Colonic mucosa (tissue), 4 donors: Measurements from ENCODE around the gene PHKG2. TPM values are rescaled to one million over a fixed set of nuclear protein-coding genes. Genes with fewer than 3 reads are reported as not detected.
"Not testable (repeated sequence)": the region's sequence is repeated elsewhere in the genome, so short reads cannot be mapped to it uniquely, and the experiment has no call there.

Experiments used
- DNase-seq: peaks from one replicate; pipeline ENCODE4 v3.0.0-alpha.2; 2020
- H3K27ac ChIP-seq: fragments of 200-600 bp; one replicate; pipeline ENCODE4 v1.8.0; 2021
- H3K27me3 ChIP-seq: fragments of 200-600 bp; one replicate; pipeline ENCODE4 v1.8.0; 2021
- H3K36me3 ChIP-seq: fragments of 200-600 bp; one replicate; pipeline ENCODE4 v1.8.0; 2021
- H3K4me1 ChIP-seq: fragments of 200-600 bp; one replicate; pipeline ENCODE4 v1.8.0; 2021; ENCODE audit warnings: mild to moderate bottlenecking
- H3K4me3 ChIP-seq: fragments of 200-600 bp; one replicate; pipeline ENCODE4 v1.8.0; 2021
- H3K9ac ChIP-seq, 2 donors: one replicate each; pipeline ENCODE4 v1.7.0; 2013; ENCODE audit warnings: control low read depth in 2 of 2, low read depth in 2 of 2, low read length in 2 of 2
- H3K9me3 ChIP-seq: fragments of 200-600 bp; one replicate; pipeline ENCODE4 v1.8.0; 2021
- intact Hi-C: fragments of 100-400 bp; cut with DNase I; formaldehyde crosslinking; loops from one replicate; pipeline ENCODE4 v1.14.1; 2022
- total RNA-seq, 2 donors: library from RNA; stranded (reverse); fragmentation: NEBNext Ultra II Directional in 1 of 2; extraction: Animal tissue kit (Norgen Biotek cat#: 25700) in 1 of 2; gene quantifications; one replicate each; pipeline ENCODE4 v1.2.1, GENCODE V29; 2021
- TF ChIP-seq, protein P1 (sequence below): fragments of 200-600 bp; IDR thresholded peaks from one replicate; pipeline ENCODE4 v1.8.0; 2022; ENCODE audit warnings: antibody characterized with exemption, mild to moderate bottlenecking
- donor health status: healthy.
- donor health status: DM: no; HTN: no; CAD: no.
- donor health status: DM: no; HTN: no; CAD: no.

Gene PHKG2
- 10 to 100 TPM; 33.6 to 47.8 TPM for total RNA-seq

GRCh38 chr16:30747799-30748633, at the start of gene PHKG2:
Gene PHKG2, plus strand, starts transcription at chr16:30748425. Its CDS starts 396 bp downstream, at chr16:30748821.
- TF ChIP-seq, protein P1, sequence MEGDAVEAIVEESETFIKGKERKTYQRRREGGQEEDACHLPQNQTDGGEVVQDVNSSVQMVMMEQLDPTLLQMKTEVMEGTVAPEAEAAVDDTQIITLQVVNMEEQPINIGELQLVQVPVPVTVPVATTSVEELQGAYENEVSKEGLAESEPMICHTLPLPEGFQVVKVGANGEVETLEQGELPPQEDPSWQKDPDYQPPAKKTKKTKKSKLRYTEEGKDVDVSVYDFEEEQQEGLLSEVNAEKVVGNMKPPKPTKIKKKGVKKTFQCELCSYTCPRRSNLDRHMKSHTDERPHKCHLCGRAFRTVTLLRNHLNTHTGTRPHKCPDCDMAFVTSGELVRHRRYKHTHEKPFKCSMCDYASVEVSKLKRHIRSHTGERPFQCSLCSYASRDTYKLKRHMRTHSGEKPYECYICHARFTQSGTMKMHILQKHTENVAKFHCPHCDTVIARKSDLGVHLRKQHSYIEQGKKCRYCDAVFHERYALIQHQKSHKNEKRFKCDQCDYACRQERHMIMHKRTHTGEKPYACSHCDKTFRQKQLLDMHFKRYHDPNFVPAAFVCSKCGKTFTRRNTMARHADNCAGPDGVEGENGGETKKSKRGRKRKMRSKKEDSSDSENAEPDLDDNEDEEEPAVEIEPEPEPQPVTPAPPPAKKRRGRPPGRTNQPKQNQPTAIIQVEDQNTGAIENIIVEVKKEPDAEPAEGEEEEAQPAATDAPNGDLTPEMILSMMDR, result no peak
- peaks cover 7% of the 10 kb centered on the region for H3K36me3 ChIP-seq
- peaks cover 9% of the 10 kb centered on the region for H3K4me1 ChIP-seq
- peak within 1 kb of the TSS; percentile 92 for H3K27ac ChIP-seq
- peak within 1 kb of the TSS; percentile 74 for H3K4me3 ChIP-seq
- intact Hi-C loops, result no loop called here
- peak; percentile 99 for DNase-seq
- peak within 1 kb of the TSS; percentile 59 to 91 for H3K9ac ChIP-seq
- no peaks in the 10 kb centered on the region for H3K27me3 ChIP-seq
- no peaks in the 10 kb centered on the region for H3K9me3 ChIP-seq

DNA sequence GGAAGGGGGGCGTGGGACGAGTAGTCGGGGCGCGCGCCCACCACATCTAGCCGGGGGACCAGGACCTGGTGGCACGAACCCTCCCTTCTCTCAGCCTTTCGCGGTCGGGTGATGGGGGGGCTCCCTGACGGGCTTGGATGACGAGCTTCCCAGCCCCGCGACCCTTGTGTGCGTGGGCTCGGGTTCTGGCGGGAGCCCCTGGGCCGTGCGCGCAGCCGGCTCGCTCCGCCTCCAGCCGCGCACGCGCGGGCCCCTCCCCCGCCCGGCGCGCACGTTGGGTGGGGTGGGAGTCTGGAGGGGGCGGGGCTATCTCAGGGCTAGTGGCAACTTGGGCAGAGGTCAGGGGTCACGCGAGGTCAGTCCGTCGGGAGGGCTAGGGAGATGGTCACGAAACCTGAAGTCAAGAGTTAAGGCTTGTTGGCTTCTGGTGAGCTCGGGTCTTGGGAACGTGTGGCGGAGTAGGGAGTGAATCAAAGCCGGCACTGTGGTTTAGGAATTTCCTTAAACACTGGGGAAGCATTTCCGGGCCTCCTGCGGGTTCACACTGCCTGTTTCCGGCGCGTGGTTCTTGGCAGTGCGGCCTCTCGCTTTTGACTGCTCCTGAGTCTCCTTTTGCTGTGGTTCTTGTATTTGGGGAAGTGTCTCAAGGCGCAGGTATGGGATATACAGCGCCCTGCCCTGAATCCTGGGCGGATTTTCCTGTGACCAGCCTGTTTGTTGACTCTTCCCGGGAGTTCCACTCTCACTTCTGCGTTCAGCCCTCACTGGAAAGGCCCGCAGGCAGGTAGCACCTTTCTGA, 49.2 kb upstream of the PHKG2 start, which contains the start of gene SRCAP:
SRCAP (plus strand) TSS at position 356 of the 799 bp plus-strand sequence. CDS start 1,654 bp downstream, outside the sequence.
- H3K4me1 ChIP-seq, result peaks cover 6% of the 10 kb centered on the region
- intact Hi-C loops, result no loop called here
- peak within 1 kb of the TSS; percentile 95 to 100 for H3K9ac ChIP-seq
- H3K36me3 ChIP-seq, result peaks cover 23% of the 10 kb centered on the region
- H3K27ac ChIP-seq, result peak within 1 kb of the TSS; percentile 98
- H3K9me3 ChIP-seq, result no peaks in the 10 kb centered on the region
- peak; percentile 94 for DNase-seq
- no peaks in the 10 kb centered on the region for H3K27me3 ChIP-seq
- H3K4me3 ChIP-seq, result peak within 1 kb of the TSS; percentile 84
- TF ChIP-seq, protein P1, result no peak

DNA sequence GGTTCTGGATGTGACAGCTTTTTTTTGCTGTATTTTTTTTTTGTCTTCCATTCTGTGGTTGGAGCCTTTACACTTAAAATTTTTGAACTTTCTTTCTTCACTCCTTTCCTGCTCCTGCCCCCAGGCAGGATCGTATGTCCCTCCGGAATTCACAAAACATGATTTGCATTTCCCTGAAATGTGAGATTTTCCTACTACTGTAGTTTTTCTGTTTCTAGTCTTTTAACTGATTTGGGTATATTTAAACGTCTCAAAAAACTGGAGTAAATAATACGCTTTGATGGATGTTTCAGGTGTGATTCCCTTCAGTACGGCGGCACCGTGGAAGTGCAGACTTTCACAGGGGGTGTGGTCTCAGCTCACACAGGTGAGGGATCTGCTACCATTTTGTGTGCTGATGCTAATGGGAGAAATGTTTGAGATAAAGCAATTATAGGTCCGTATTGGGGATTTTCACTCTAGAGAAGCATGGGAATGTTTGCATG, 48.6 kb upstream of the PHKG2 start:
- H3K4me3 ChIP-seq, result peak overlapping the region; percentile 84
- peaks cover 29% of the 10 kb centered on the region for H3K36me3 ChIP-seq
- peak overlapping the region; percentile 95 to 100 for H3K9ac ChIP-seq
- no peaks in the 10 kb centered on the region for H3K9me3 ChIP-seq
- H3K4me1 ChIP-seq, result peaks cover 6% of the 10 kb centered on the region
- H3K27me3 ChIP-seq, result no peaks in the 10 kb centered on the region
- DNase-seq, result no peak
- TF ChIP-seq, protein P1, result no peak
- intact Hi-C loops, result loop anchor here (10.0 kb wide), 1 partner anchor 205 kb away; no protein-coding TSS in a partner anchor
- H3K27ac ChIP-seq, result peak overlapping the region; percentile 98

- peaks cover 35% of the 10 kb centered on the region for H3K36me3 ChIP-seq
- no peak overlapping the region for H3K4me3 ChIP-seq
- H3K4me1 ChIP-seq, result peaks cover 6% of the 10 kb centered on the region
- DNase-seq, result no peak
- intact Hi-C loops, result loop anchor here (10.0 kb wide), 1 partner anchor 204 kb away; no protein-coding TSS in a partner anchor
- no peak overlapping the region for H3K27ac ChIP-seq
- H3K27me3 ChIP-seq, result no peaks in the 10 kb centered on the region
- no peak overlapping the region for H3K9ac ChIP-seq
- H3K9me3 ChIP-seq, result no peaks in the 10 kb centered on the region
- TF ChIP-seq, protein P1, result no peak
Observed at GRCh38 chr16:30700491-30700890, 47.7 kb upstream of the PHKG2 start.

- DNase-seq, result no peak
- Histone ChIP-seq H3K9me3 (no peaks in the 10 kb centered on the region), H3K4me1 (peaks cover 6% of the 10 kb centered on the region), H3K27ac (no peak overlapping the region), H3K36me3 (peaks cover 35% of the 10 kb centered on the region), H3K9ac (no peak overlapping the region), H3K27me3 (no peaks in the 10 kb centered on the region), H3K4me3 (no peak overlapping the region)
- TF ChIP-seq, protein P1, result no peak
- intact Hi-C loops, result loop anchor here (10.0 kb wide), 1 partner anchor 204 kb away; no protein-coding TSS in a partner anchor
Observed at GRCh38 chr16:30700971-30701370, 47.3 kb upstream of the PHKG2 start.

- H3K9ac ChIP-seq, H3K27ac ChIP-seq, H3K9me3 ChIP-seq, H3K4me1 ChIP-seq, H3K4me3 ChIP-seq, H3K27me3 ChIP-seq, DNase-seq: not testable (repeated sequence)
- intact Hi-C loops, result loop anchor here (10.0 kb wide), 1 partner anchor 202 kb away; no protein-coding TSS in a partner anchor
- H3K36me3 ChIP-seq, result peaks cover 47% of the 10 kb centered on the region
Observed at GRCh38 chr16:30703071-30703470, 45.2 kb upstream of the PHKG2 start.
